Endodermal cell (in vitro differentiated cells): Measurements from ENCODE around the gene NCKAP5. TPM values are rescaled to one million over a fixed set of nuclear protein-coding genes. Genes with fewer than 3 reads are reported as not detected.

Experiments
- DNase-seq: peaks from one replicate; pipeline ENCODE4 v3.0.0-alpha.2; 2017
- H3K27ac ChIP-seq: 2 replicates; pipeline ENCODE4 v1.5.1; 2013; ENCODE audit warnings: mild to moderate bottlenecking, low read depth, low read length, moderate library complexity
- H3K27me3 ChIP-seq: 2 replicates; pipeline ENCODE4 v1.6.1; 2013; ENCODE audit warnings: mild to moderate bottlenecking, low read length, moderate library complexity; ENCODE audit not compliant: insufficient read depth, control insufficient read depth, poor library complexity, severe bottlenecking
- H3K36me3 ChIP-seq: 2 replicates; pipeline ENCODE4 v1.7.0; 2013; ENCODE audit warnings: mild to moderate bottlenecking, low read length, moderate library complexity; ENCODE audit not compliant: control insufficient read depth, insufficient read depth
- H3K4me1 ChIP-seq: one replicate; pipeline ENCODE4 v1.7.0; 2013; ENCODE audit warnings: low read length; ENCODE audit not compliant: control insufficient read depth, insufficient read depth
- H3K4me3 ChIP-seq: 2 replicates; pipeline ENCODE4 v1.5.1; 2013; ENCODE audit warnings: mild to moderate bottlenecking, low read length, moderate library complexity
- H3K9ac ChIP-seq: 2 replicates; pipeline ENCODE4 v1.6.1; 2013; ENCODE audit warnings: mild to moderate bottlenecking, low read length, moderate library complexity; ENCODE audit not compliant: poor library complexity, severe bottlenecking; ENCODE audit errors: extremely low read depth
- H3K9me3 ChIP-seq: 2 replicates; pipeline ENCODE4 v1.6.1; 2013; ENCODE audit warnings: mild to moderate bottlenecking, low read length, moderate library complexity; ENCODE audit not compliant: control insufficient read depth
- H3K27ac Mint-ChIP-seq: 2 replicates; pipeline ENCODE4 v1.8.0; 2020; ENCODE audit warnings: mixed read lengths
- H3K27me3 Mint-ChIP-seq: 2 replicates; pipeline ENCODE4 v1.8.0; 2021; ENCODE audit warnings: mild to moderate bottlenecking, mixed read lengths; ENCODE audit not compliant: insufficient read depth
- H3K36me3 Mint-ChIP-seq: 2 replicates; pipeline ENCODE4 v1.8.0; 2020; ENCODE audit warnings: low read depth, mixed read lengths
- H3K4me1 Mint-ChIP-seq: 2 replicates; pipeline ENCODE4 v1.8.0; 2020; ENCODE audit warnings: mixed read lengths
- H3K4me3 Mint-ChIP-seq: 2 replicates; pipeline ENCODE4 v1.8.0; 2020; ENCODE audit warnings: mild to moderate bottlenecking, moderate library complexity, mixed read lengths
- H3K9me3 Mint-ChIP-seq: 2 replicates; pipeline ENCODE4 v1.8.0; 2020; ENCODE audit warnings: mild to moderate bottlenecking, mixed read lengths
- WGBS, 2 experiments: methylation state at CpG; one replicate each; pipeline versions ENCODE4 v1.1.5 to v1.1.7; 2013; ENCODE audit warnings: missing lambda C conversion rate in 2 of 2, mixed read lengths in 1 of 2; ENCODE audit not compliant: insufficient coverage in 1 of 2, insufficient read length in 1 of 2; 5-methylcytosine and 5-hydroxymethylcytosine counted together
- total RNA-seq, 2 donors: library from RNA; stranded (reverse); fragmentation: NEBNext Ultra II Directional in 1 of 2; extraction: Animal tissue kit (Norgen Biotek cat#: 25700) in 1 of 2; gene quantifications; 2 replicates in 1 of 2; 3 replicates in 1 of 2; pipeline ENCODE4 v1.2.1, GENCODE V29; 2021
- TF ChIP-seq, protein P1 (sequence below): fragments of 200-600 bp; sonication (generic); conservative IDR thresholded peaks from 2 replicates; pipeline ENCODE4 v1.5.0; 2021; ENCODE audit warnings: antibody characterized with exemption, mild to moderate bottlenecking

NCKAP5 gene
- total RNA-seq, 2 donors from 2014 or later: 0.58 to 0.92 TPM

DNA sequence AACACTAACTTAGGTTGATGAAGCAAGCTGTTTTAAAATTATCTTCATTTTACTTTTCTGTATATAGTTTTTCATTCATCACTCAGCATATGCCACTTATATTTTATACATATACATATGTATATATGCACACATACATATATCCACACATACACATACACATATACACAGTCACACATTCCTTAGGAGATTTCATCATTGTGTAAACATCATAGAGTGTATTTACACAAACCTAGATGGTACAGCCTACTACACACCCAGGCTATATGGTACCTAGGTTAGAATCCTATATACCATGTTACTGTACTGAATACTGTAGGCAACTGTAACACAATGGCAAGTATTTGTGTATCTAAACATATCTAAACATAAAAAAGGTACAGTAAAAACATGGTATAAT lies 602.8 kb downstream of the NCKAP5 start:
- TF ChIP-seq, protein P1, sequence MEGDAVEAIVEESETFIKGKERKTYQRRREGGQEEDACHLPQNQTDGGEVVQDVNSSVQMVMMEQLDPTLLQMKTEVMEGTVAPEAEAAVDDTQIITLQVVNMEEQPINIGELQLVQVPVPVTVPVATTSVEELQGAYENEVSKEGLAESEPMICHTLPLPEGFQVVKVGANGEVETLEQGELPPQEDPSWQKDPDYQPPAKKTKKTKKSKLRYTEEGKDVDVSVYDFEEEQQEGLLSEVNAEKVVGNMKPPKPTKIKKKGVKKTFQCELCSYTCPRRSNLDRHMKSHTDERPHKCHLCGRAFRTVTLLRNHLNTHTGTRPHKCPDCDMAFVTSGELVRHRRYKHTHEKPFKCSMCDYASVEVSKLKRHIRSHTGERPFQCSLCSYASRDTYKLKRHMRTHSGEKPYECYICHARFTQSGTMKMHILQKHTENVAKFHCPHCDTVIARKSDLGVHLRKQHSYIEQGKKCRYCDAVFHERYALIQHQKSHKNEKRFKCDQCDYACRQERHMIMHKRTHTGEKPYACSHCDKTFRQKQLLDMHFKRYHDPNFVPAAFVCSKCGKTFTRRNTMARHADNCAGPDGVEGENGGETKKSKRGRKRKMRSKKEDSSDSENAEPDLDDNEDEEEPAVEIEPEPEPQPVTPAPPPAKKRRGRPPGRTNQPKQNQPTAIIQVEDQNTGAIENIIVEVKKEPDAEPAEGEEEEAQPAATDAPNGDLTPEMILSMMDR: no peak
- Mint-ChIP-seq H3K9me3 (no peaks in the 10 kb centered on the region), H3K36me3 (no peaks in the 10 kb centered on the region), H3K27ac (no peak overlapping the region), H3K4me3 (no peak overlapping the region), H3K27me3 (no peaks in the 10 kb centered on the region), H3K4me1 (no peaks in the 10 kb centered on the region)
- no peaks in the 10 kb centered on the region for H3K27me3 ChIP-seq
- H3K36me3 ChIP-seq: no peaks in the 10 kb centered on the region
- no peaks in the 10 kb centered on the region for H3K4me1 ChIP-seq
- no peak overlapping the region for H3K4me3 ChIP-seq
- H3K9me3 ChIP-seq: no peaks in the 10 kb centered on the region
- no peak overlapping the region for H3K9ac ChIP-seq
- DNase-seq: no peak
- H3K27ac ChIP-seq: no peak overlapping the region

DNA sequence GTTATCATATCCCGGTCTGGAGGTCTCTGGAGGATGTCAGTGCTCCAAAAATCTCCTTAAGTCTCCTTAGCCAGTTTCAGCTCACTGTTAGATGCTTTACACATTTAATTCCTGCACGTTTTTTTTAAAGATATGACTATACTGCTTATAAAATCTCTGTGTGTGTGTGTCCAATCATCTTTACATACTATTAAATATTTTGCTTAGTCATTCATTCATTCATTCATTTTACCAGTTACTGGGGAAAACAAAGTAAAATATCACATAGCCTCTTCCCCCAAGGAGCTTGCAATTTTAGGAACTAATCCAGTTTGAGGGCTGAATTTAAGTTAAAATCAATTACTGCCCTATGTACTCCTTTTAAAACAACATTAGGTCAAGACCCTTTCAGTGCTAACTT lies 605.1 kb downstream of the NCKAP5 start:
- Histone ChIP-seq H3K9ac (no peak overlapping the region), H3K27ac (no peak overlapping the region), H3K9me3 (no peaks in the 10 kb centered on the region), H3K36me3 (no peaks in the 10 kb centered on the region), H3K4me1 (no peaks in the 10 kb centered on the region), H3K4me3 (no peak overlapping the region), H3K27me3 (no peaks in the 10 kb centered on the region)
- no peak overlapping the region for H3K4me3 Mint-ChIP-seq
- H3K27me3 Mint-ChIP-seq: no peaks in the 10 kb centered on the region
- no peak overlapping the region for H3K27ac Mint-ChIP-seq
- H3K4me1 Mint-ChIP-seq: no peaks in the 10 kb centered on the region
- WGBS, 2 experiments: 95 to 100% methylated on average over 1 of the region's 2 CpGs
- DNase-seq: no peak
- no peaks in the 10 kb centered on the region for H3K36me3 Mint-ChIP-seq
- TF ChIP-seq, protein P1: no peak
- H3K9me3 Mint-ChIP-seq: no peaks in the 10 kb centered on the region

DNA sequence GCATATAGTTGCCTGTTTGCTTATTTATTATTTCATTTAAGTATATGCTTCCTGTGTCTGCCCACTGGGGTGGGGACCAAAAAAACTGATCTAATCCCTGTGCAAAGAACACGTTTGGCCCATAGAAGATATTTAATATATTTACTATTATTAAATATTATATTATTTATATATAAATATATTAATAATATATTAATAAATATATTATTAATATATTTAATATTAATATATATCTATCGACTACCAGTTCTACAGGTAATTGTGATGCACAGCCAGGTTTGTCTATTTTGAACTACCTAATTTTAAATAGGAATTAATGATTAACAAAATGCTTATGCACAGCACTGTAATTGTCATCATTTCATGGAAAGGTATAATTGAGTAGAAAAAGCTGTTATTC lies 609.4 kb downstream of the NCKAP5 start:
- Histone ChIP-seq H3K9ac (no peak overlapping the region), H3K4me3 (no peak overlapping the region), H3K4me1 (no peaks in the 10 kb centered on the region), H3K27ac (no peak overlapping the region), H3K36me3 (no peaks in the 10 kb centered on the region), H3K27me3 (no peaks in the 10 kb centered on the region), H3K9me3 (no peaks in the 10 kb centered on the region)
- Mint-ChIP-seq H3K4me3 (no peak overlapping the region), H3K9me3 (no peaks in the 10 kb centered on the region), H3K27me3 (no peaks in the 10 kb centered on the region), H3K36me3 (no peaks in the 10 kb centered on the region), H3K27ac (no peak overlapping the region), H3K4me1 (no peaks in the 10 kb centered on the region)
- DNase-seq: no peak
- no CpG with 5 or more reads among the region's 2 CpGs for WGBS, 2 experiments
- TF ChIP-seq, protein P1: no peak
